Body of pancreas (tissue), 4 donors: Measurements from ENCODE around the gene CEP85L. TPM values are rescaled to one million over a fixed set of nuclear protein-coding genes. Genes with fewer than 3 reads are reported as not detected.

Source experiments
- ATAC-seq: fragments of 150-250 bp; one replicate; pipeline ENCODE4 v1.9.1; 2016
- DNase-seq, 4 donors: peaks; one replicate each; pipeline ENCODE4 v3.0.0-alpha.2; 2019
- H3K27ac ChIP-seq, 4 donors: fragments of 200-600 bp; sonication (generic); 1 replicate in 3 of 4; 2 replicates in 1 of 4; pipeline versions ENCODE4 v1.5.1 to v1.6.1; 2016 to 2019; ENCODE audit warnings: mild to moderate bottlenecking in 1 of 4, mixed read lengths in 1 of 4, moderate library complexity in 1 of 4
- H3K27me3 ChIP-seq, 2 donors: fragments of 200-600 bp; sonication (generic); one replicate each; pipeline ENCODE4 v1.6.0; 2016; ENCODE audit warnings: mild to moderate bottlenecking in 1 of 2
- H3K36me3 ChIP-seq, 2 donors: fragments of 200-600 bp; sonication (generic); replicated peaks in 1 of 2; 2 replicates each; pipeline ENCODE4 v1.5.1; 2016; ENCODE audit warnings: low read depth in 2 of 2; ENCODE audit not compliant: insufficient read depth in 1 of 2
- H3K4me1 ChIP-seq: fragments of 200-600 bp; sonication (generic); one replicate; pipeline ENCODE4 v1.6.0; 2016
- H3K4me3 ChIP-seq, 2 donors: fragments of 200-600 bp; sonication (generic); 1 replicate in 1 of 2; 2 replicates in 1 of 2; pipeline ENCODE4 v1.5.1; 2016 to 2019
- H3K9me3 ChIP-seq, 3 donors: fragments of 200-600 bp; sonication (generic); 1 replicate in 2 of 3; 2 replicates in 1 of 3; pipeline ENCODE4 v1.5.1; 2016
- CTCF ChIP-seq, 7 experiments: fragments of 450-650 bp in 4 of 7; fragments of 200-600 bp in 3 of 7; sonication (generic) in 3 of 7; IDR thresholded peaks; one replicate each; pipeline ENCODE4 v1.5.1; 2016 to 2019; ENCODE audit warnings: antibody characterized with exemption in 7 of 7
- POLR2A ChIP-seq, 3 donors: fragments of 450-650 bp; IDR thresholded peaks; one replicate each; pipeline ENCODE4 v1.6.1; 2016; ENCODE audit warnings: antibody characterized with exemption in 3 of 3, mild to moderate bottlenecking in 2 of 3
- WGBS, 2 donors: methylation state at CpG; one replicate each; pipeline ENCODE4 v1.1.5; 2017; 5-methylcytosine and 5-hydroxymethylcytosine counted together
- intact Hi-C: fragments of 100-400 bp; cut with DNase I; formaldehyde crosslinking; loops from one replicate; pipeline ENCODE4 v1.15.1; 2023
- total RNA-seq, 2 donors: library from RNA; depleted of rRNA; stranded (reverse); fragments of >200 nt; gene quantifications; one replicate each; pipeline ENCODE4 v1.1.0, GENCODE V29; 2016

CEP85L gene
- total RNA-seq, 2 donors from 2014 or later = 8.2 to 9.9 TPM

DNA sequence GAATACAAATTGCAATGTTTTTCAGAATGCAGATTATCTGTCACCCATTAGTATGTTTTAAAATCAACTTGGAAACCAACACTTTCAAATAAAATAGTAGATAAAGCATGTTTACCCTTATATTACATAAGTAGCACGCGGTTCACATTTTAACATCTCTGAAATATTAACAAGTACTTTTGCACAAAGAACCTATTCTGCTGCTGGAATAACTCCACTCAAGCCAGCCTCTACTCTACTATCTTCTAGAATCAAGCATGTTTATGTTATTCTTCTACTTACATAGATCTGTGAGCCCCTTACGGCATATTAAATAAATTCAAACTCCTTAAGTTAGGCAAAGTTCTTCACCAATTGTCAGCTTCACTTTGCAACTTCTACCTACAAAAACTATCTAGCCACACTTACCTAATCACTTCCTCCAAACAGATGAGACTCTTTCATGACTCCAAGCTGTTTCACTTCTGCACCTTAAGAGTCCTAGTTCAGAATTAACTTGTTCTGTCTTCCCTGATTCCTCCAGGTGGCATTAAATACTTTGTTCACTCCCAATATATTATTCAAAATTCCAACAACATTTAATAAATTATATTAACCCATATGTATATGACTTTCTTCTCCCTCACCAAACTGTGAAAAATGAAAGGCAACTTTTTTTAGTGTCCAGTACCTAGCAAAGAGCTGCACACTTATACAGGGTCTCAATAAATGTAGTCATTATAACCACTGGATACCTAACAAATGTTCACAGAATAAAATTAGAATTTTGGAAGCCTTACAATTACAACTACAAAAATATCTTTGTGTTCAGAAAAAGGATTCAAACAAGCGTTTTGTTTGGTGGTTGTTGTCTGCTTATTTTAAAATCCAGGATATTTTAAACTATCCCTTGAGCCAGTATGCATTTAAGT lies 12.1 kb downstream of the CEP85L start:
- TF ChIP-seq POLR2A (IDR thresholded peaks at IDR 0.05) = no peak
- TF ChIP-seq CTCF (IDR thresholded peaks at IDR 0.05) = no peak
- Histone ChIP-seq H3K36me3 (no peaks in the 10 kb centered on the region), H3K4me1 (peaks cover 30% of the 10 kb centered on the region), H3K27me3 (no peaks in the 10 kb centered on the region), H3K27ac (peak overlapping the region in 1 of 4 donors; percentile 29), H3K9me3 (no peaks in the 10 kb centered on the region), H3K4me3 (no peak overlapping the region)
- intact Hi-C loops = no loop called here
- DNase-seq (no peak), ATAC-seq (no peak)
- 16 to 30% methylated on average over 4 of the region's 4 CpGs for WGBS, 2 donors

DNA sequence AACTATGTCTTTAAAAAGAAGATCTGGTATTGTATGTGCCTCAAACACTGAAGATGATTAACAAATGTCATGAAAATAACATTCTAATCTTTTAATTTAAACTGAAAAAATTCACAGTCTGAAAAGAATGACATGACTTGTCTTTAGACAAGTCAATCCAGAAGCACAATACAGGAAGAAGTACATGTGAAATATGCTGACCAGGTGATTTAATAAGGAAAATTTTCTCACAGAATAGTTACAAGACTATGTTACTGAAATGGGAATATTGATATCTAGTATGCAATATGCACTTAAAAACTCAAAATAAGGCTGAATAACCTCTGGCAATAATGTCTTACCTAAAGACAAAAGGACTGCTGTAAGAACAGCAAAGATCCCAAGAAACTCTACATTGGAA lies 13.1 kb downstream of the CEP85L start:
- TF ChIP-seq CTCF (IDR thresholded peaks at IDR 0.05) (no peak), POLR2A (IDR thresholded peaks at IDR 0.05) (no peak)
- DNase-seq (no peak), ATAC-seq (no peak)
- intact Hi-C loops = no loop called here
- H3K27me3 ChIP-seq = no peaks in the 10 kb centered on the region
- H3K36me3 ChIP-seq = no peaks in the 10 kb centered on the region
- H3K4me1 ChIP-seq = peaks cover 30% of the 10 kb centered on the region
- no peak overlapping the region for H3K4me3 ChIP-seq
- H3K9me3 ChIP-seq = no peaks in the 10 kb centered on the region
- peak overlapping the region in 1 of 4 donors; percentile 29 for H3K27ac ChIP-seq

DNA sequence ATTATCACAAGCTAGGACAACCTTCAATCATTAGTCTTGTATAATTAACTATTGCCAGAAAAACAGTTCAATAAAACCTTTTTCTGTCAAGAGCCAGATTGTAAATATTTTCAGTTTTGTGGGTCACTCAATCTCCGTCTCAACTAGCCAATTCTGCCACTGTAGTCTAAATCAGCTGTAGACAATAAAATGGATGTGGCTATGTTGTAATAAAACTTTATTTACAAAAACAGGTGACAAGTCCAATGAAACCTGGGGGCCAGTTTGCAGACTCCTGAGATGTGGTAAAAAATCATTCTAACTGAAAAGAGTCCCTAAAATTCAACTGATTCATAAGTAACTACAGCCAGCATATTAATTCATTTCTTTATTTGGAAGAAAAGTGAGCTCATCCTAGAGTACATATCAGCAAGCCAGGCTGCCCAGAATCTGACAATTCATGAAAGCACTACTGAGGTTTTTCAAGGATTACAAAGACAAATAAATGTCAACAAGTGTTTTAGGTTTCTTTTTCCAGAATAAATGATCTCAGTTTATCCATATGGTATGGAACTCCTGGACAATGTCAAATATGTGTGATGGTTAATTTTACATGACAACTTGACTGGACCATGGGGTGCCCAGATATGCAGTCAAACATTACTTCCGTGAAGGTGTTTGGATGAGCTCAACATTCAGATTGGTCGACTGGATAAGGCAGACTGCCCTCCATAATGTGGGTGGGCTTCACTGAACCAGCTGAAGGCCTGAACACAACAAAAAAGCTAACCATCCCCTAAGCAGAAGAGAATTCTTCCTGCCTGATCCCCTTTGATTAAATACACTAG lies 15.3 kb downstream of the CEP85L start:
- H3K36me3 ChIP-seq = no peaks in the 10 kb centered on the region
- DNase-seq = no peak
- peaks cover 29% of the 10 kb centered on the region for H3K4me1 ChIP-seq
- no peak overlapping the region for H3K27ac ChIP-seq
- ATAC-seq = no peak
- no peaks in the 10 kb centered on the region for H3K9me3 ChIP-seq
- no peak overlapping the region for H3K4me3 ChIP-seq
- H3K27me3 ChIP-seq = no peaks in the 10 kb centered on the region
- no peak for TF ChIP-seq CTCF (IDR thresholded peaks at IDR 0.05)
- TF ChIP-seq POLR2A (IDR thresholded peaks at IDR 0.05) = no peak
- intact Hi-C loops = no loop called here
- WGBS, 2 donors = 85 to 87% methylated on average over 3 of the region's 3 CpGs

GRCh38 chr6:118632359-118632758 lies 19.0 kb downstream of the CEP85L start:
- WGBS, 2 donors = 73 to 89% methylated on average over 2 of the region's 2 CpGs
- H3K36me3 ChIP-seq = no peaks in the 10 kb centered on the region
- no peak overlapping the region for H3K27ac ChIP-seq
- H3K4me1 ChIP-seq = peaks cover 10% of the 10 kb centered on the region
- no peak overlapping the region for H3K4me3 ChIP-seq
- ATAC-seq (no peak), DNase-seq (no peak)
- intact Hi-C loops = no loop called here
- no peaks in the 10 kb centered on the region for H3K9me3 ChIP-seq
- no peaks in the 10 kb centered on the region for H3K27me3 ChIP-seq
- no peak for TF ChIP-seq CTCF (IDR thresholded peaks at IDR 0.05)
- no peak for TF ChIP-seq POLR2A (IDR thresholded peaks at IDR 0.05)
